Measurements from ENCODE around the gene SCYL1.

SCYL1 gene

DNA sequence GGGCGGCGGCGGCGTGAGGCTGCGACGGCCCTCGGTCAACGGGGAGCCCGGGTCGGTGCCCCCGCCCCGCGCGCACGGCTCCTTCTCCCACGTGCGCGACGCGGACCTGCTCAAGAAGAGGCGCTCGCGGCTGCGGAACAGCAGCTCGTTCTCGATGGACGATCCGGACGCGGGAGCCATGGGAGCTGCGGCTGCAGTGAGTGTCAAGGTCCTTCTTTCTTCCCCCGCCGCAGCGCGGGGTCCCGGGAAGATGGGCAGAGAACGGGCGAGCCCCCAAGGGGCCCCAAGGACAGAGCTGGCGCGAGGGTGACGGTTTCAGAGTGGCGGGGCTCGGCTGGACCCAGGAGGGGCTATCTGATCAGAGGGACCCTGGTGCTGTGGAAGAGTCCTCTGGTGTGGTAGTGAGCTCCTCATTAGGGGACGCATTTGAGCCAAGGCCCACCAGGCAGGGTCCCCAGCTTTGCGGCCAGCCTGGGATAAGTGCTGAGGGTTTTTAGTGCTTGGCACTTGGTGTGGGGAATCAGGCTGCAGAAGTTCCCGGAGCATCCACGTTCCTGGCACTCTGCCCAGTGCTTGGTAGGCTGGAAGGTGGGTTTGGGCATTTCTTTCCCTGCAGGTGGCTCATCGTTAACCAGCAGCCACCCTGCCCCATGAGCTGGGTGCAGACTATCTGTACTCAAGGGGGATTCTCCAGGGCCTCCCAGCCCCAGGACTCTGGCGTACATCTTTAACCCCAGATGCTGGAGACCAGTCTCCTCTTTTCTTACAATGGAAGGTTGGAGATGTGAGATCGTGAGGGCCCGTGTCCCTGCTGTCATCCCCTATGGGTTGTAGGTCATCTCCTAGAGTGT, 60.7 kb downstream of the SCYL1 start:
- DNase-seq (ENCODE audit: low read depth) = no peak

DNA sequence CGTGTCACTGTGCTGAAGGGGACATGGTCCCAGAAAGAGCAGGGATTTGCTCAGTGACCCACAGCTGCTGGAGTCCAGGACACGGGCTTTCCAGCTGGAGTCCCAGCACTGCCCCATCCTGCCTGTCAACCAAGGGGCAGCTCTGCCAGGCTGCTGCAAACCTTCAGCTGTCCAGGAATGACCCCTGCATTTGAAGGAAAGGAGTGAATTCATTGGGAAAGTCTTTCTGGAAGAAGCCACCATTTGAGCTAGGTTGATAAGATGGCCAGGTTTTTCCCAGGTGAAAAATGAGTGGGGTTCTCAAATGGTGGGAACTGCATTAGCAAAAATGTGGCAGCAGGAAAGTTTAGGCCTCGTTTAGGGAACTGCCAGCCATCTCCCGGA, 61.4 kb downstream of the SCYL1 start:
- DNase-seq (ENCODE audit: low read depth) = no peak

DNA sequence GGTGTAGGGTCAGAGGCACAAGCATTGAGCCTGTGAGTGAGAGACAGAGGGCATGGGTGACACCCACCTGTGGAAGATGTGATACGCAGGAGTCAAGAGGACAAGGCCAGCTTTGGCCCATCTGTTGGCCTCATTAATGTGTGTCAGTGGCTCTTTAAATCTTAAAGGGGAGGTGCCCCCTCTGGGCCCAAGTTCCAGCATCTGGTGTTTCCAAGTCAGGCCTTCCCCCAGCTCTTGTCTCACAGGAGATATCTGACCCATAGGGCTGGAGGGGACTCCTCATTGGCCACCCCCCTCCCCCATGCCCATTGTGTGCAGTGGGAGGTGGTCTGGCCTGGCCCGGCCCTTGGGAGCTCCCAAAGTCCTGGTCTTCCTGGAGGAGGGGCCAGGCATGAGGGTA, 61.8 kb downstream of the SCYL1 start:
- DNase-seq (ENCODE audit: low read depth) = peak; percentile 75

All from fibroblast of gingiva (primary cell).